Measurements from ENCODE around the gene C1QTNF6.

DNA sequence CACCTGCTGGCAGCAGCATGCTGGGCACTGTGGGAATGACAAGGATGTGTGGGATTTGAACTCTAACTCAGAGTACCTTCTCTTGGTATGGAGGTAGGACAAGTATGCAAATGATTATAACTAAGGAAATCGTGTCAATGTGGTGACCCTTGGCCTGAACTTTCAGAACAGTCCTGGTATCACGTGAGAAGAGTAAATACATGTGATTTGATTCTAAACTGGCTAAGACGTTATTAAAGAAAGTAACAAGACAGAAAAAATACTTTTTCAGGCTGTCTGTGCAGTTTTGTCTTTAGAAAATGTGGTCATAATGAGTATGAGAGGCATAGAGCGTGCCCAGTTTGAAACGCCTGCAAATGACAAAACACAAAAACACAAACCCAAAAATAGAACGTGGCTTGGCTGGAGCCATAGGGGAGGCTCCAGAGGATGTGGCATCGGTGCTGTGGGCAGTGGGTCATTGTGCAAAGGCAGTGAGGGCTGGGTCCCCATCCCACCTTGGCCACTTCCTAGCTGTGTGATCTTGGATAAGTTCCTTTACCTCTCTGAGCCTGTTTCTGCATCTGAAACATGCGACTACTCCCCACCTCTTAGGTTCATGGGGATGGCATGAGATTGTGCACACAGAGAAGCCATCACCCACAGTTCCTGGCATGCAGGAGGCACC lies 19.9 kb downstream of the C1QTNF6 start:
- TF ChIP-seq, protein P1, sequence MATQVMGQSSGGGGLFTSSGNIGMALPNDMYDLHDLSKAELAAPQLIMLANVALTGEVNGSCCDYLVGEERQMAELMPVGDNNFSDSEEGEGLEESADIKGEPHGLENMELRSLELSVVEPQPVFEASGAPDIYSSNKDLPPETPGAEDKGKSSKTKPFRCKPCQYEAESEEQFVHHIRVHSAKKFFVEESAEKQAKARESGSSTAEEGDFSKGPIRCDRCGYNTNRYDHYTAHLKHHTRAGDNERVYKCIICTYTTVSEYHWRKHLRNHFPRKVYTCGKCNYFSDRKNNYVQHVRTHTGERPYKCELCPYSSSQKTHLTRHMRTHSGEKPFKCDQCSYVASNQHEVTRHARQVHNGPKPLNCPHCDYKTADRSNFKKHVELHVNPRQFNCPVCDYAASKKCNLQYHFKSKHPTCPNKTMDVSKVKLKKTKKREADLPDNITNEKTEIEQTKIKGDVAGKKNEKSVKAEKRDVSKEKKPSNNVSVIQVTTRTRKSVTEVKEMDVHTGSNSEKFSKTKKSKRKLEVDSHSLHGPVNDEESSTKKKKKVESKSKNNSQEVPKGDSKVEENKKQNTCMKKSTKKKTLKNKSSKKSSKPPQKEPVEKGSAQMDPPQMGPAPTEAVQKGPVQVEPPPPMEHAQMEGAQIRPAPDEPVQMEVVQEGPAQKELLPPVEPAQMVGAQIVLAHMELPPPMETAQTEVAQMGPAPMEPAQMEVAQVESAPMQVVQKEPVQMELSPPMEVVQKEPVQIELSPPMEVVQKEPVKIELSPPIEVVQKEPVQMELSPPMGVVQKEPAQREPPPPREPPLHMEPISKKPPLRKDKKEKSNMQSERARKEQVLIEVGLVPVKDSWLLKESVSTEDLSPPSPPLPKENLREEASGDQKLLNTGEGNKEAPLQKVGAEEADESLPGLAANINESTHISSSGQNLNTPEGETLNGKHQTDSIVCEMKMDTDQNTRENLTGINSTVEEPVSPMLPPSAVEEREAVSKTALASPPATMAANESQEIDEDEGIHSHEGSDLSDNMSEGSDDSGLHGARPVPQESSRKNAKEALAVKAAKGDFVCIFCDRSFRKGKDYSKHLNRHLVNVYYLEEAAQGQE (IDR thresholded peaks at IDR 0.05; ENCODE audit: unreplicated experiment): no peak
- TF ChIP-seq, protein P2, sequence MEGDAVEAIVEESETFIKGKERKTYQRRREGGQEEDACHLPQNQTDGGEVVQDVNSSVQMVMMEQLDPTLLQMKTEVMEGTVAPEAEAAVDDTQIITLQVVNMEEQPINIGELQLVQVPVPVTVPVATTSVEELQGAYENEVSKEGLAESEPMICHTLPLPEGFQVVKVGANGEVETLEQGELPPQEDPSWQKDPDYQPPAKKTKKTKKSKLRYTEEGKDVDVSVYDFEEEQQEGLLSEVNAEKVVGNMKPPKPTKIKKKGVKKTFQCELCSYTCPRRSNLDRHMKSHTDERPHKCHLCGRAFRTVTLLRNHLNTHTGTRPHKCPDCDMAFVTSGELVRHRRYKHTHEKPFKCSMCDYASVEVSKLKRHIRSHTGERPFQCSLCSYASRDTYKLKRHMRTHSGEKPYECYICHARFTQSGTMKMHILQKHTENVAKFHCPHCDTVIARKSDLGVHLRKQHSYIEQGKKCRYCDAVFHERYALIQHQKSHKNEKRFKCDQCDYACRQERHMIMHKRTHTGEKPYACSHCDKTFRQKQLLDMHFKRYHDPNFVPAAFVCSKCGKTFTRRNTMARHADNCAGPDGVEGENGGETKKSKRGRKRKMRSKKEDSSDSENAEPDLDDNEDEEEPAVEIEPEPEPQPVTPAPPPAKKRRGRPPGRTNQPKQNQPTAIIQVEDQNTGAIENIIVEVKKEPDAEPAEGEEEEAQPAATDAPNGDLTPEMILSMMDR (conservative IDR thresholded peaks at IDR 0.05; ENCODE audit: low read depth in 2 of 2): no peak
- no peak for TF ChIP-seq EZH2 (IDR thresholded peaks at IDR 0.05; ENCODE audit: low read depth, unreplicated experiment)
- no peak for TF ChIP-seq CREB1 (CRISPR knock-in tag; IDR thresholded peaks at IDR 0.05; ENCODE audit: low read depth)
- no peak for TF ChIP-seq POLR2AphosphoS5 (IDR thresholded peaks at IDR 0.05; ENCODE audit: low read depth)
- no peak for TF ChIP-seq ZNF114 (CRISPR knock-in tag; IDR thresholded peaks at IDR 0.05)
- TF ChIP-seq EZH2phosphoT487 (IDR thresholded peaks at IDR 0.05; ENCODE audit: unreplicated experiment): no peak
- TF ChIP-seq, protein P3, sequence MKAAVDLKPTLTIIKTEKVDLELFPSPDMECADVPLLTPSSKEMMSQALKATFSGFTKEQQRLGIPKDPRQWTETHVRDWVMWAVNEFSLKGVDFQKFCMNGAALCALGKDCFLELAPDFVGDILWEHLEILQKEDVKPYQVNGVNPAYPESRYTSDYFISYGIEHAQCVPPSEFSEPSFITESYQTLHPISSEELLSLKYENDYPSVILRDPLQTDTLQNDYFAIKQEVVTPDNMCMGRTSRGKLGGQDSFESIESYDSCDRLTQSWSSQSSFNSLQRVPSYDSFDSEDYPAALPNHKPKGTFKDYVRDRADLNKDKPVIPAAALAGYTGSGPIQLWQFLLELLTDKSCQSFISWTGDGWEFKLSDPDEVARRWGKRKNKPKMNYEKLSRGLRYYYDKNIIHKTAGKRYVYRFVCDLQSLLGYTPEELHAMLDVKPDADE (IDR thresholded peaks at IDR 0.05): no peak
